C4-2B (cell line): ENCODE measurements around the gene TNFSF4.

ENCODE experiments used
- CTCF ChIP-seq: fragments of 450-650 bp; conservative IDR thresholded peaks from 2 replicates; pipeline ENCODE4 v1.5.1; 2017; ENCODE audit warnings: mild to moderate bottlenecking
- ZFX ChIP-seq: fragments of 450-650 bp; IDR thresholded peaks from 2 replicates; pipeline ENCODE4 v1.6.1; 2017

GRCh38 chr1:173248247-173248940, 41.3 kb upstream of the TNFSF4 start:
- no peak for TF ChIP-seq CTCF
- TF ChIP-seq ZFX, result no peak
